ENCODE measurements around the gene SNAP23.

DNA sequence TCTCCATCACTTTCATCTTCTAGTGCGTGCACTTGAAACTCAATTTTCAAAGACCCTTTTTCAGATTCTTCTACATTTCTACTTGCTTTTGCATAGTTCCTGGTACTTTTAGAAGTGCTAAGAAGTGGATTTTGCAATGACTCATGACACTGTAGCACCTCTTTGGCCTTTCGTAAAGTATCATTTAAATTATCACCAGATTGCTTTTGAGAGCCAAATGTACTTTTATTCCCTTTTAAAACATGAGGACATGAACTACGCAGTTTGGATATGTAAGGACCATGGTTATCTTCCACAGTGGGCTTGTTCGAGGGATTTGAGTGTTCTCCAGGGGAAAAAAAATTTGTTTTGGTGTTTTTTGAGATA lies 45.0 kb upstream of the SNAP23 start:
- TF ChIP-seq POLR2A (IDR thresholded peaks at IDR 0.05): no peak
- TF ChIP-seq, protein P1, sequence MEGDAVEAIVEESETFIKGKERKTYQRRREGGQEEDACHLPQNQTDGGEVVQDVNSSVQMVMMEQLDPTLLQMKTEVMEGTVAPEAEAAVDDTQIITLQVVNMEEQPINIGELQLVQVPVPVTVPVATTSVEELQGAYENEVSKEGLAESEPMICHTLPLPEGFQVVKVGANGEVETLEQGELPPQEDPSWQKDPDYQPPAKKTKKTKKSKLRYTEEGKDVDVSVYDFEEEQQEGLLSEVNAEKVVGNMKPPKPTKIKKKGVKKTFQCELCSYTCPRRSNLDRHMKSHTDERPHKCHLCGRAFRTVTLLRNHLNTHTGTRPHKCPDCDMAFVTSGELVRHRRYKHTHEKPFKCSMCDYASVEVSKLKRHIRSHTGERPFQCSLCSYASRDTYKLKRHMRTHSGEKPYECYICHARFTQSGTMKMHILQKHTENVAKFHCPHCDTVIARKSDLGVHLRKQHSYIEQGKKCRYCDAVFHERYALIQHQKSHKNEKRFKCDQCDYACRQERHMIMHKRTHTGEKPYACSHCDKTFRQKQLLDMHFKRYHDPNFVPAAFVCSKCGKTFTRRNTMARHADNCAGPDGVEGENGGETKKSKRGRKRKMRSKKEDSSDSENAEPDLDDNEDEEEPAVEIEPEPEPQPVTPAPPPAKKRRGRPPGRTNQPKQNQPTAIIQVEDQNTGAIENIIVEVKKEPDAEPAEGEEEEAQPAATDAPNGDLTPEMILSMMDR (IDR thresholded peaks at IDR 0.05): no peak
